SK-N-SH (cell line): ENCODE data around the gene OR5K3. TPM values are rescaled to one million over a fixed set of nuclear protein-coding genes. Genes with fewer than 3 reads are reported as not detected.

Experiments
- CTCF ChIA-PET: fragments of 300-600, 350-600 bp; formaldehyde crosslinking; extraction: SDS; loops from one replicate; lab custom pipeline; 2021; lab: Yijun Ruan, JAX
- POLR2A ChIA-PET: fragments of 350-600 bp; sonication (Branson Sonifier 250); formaldehyde crosslinking; extraction: SDS; loops from one replicate; lab custom pipeline; 2020; ENCODE audit warnings: antibody characterized with exemption, inconsistent platforms; lab: Yijun Ruan, JAX
- DNase-seq: peaks from one replicate; pipeline ENCODE4 v3.0.0; 2012
- H2AFZ ChIP-seq: fragments of 200-600 bp; sonication (generic); 2 replicates; pipeline ENCODE4 v1.8.1; 2016; ENCODE audit warnings: antibody characterized with exemption, mild to moderate bottlenecking, low read depth
- H3F3A ChIP-seq: fragments of 200-600 bp; sonication (generic); replicated peaks from 2 replicates; pipeline ENCODE3; 2016; ENCODE audit warnings: antibody characterized with exemption, mild to moderate bottlenecking; ENCODE audit not compliant: insufficient read depth
- H3K27ac ChIP-seq, 2 experiments: fragments of 200-500 bp in 1 of 2; fragments of 200-600 bp in 1 of 2; sonication (Bioruptor generic) in 1 of 2; sonication (generic), shearing (Covaris generic) in 1 of 2; 2 replicates each; pipeline versions ENCODE4 v1.5.1 to v1.6.1; 2014 to 2016; ENCODE audit warnings: low read depth in 2 of 2, inconsistent platforms in 1 of 2, low read length in 1 of 2, mild to moderate bottlenecking in 1 of 2, mixed read lengths in 1 of 2
- H3K27me3 ChIP-seq: fragments of 200-600 bp; sonication (generic), shearing (Covaris generic); 2 replicates; pipeline ENCODE4 v1.6.1; 2016; ENCODE audit warnings: mixed run types; ENCODE audit not compliant: insufficient read depth
- H3K36me3 ChIP-seq, 2 experiments: fragments of 200-500 bp in 1 of 2; fragments of 200-600 bp in 1 of 2; sonication (Bioruptor generic) in 1 of 2; sonication (generic) in 1 of 2; replicated peaks in 1 of 2; 2 replicates each; pipeline versions ENCODE3 to v1.5.1; 2014 to 2016; ENCODE audit warnings: low read length in 1 of 2, mild to moderate bottlenecking in 1 of 2; ENCODE audit not compliant: insufficient read depth in 2 of 2, control insufficient read depth in 1 of 2
- H3K4me1 ChIP-seq, 2 experiments: fragments of 200-500 bp in 1 of 2; fragments of 200-600 bp in 1 of 2; sonication (Bioruptor generic) in 1 of 2; sonication (generic), shearing (Covaris generic) in 1 of 2; 2 replicates each; pipeline versions ENCODE4 v1.5.1 to v1.6.1; 2014 to 2016; ENCODE audit warnings: low read depth in 1 of 2, low read length in 1 of 2, mixed run types in 1 of 2; ENCODE audit not compliant: insufficient read depth in 2 of 2, control insufficient read depth in 1 of 2
- H3K4me2 ChIP-seq: fragments of 200-600 bp; sonication (generic), shearing (Covaris generic); 2 replicates; pipeline ENCODE4 v1.6.1; 2017; ENCODE audit warnings: mixed run types
- H3K4me3 ChIP-seq, 2 experiments: fragments of 200-500 bp in 1 of 2; fragments of 200-600 bp in 1 of 2; sonication (Bioruptor generic) in 1 of 2; sonication (generic), shearing (Covaris generic) in 1 of 2; 2 replicates each; pipeline versions ENCODE4 v1.5.1 to v1.8.1; 2014 to 2016; ENCODE audit warnings: low read depth in 2 of 2, inconsistent platforms in 1 of 2, low read length in 1 of 2, mild to moderate bottlenecking in 1 of 2, mixed read lengths in 1 of 2, moderate library complexity in 1 of 2
- H3K79me2 ChIP-seq: fragments of 200-600 bp; sonication (generic); 2 replicates; pipeline ENCODE4 v1.8.1; 2017; ENCODE audit warnings: mild to moderate bottlenecking; ENCODE audit not compliant: insufficient read depth
- H3K9ac ChIP-seq: fragments of 200-600 bp; sonication (generic); 2 replicates; pipeline ENCODE4 v1.6.1; 2017; ENCODE audit warnings: mixed run types
- H3K9me2 ChIP-seq: fragments of 200-600 bp; sonication (generic); 2 replicates; pipeline ENCODE4 v1.6.1; 2017; ENCODE audit warnings: mixed run types
- H3K9me3 ChIP-seq: fragments of 200-600 bp; sonication (generic); 2 replicates; pipeline ENCODE4 v1.6.1; 2017; ENCODE audit warnings: mixed run types, mild to moderate bottlenecking, moderate library complexity
- H4K20me1 ChIP-seq: fragments of 200-600 bp; sonication (generic); 2 replicates; pipeline ENCODE4 v1.6.1; 2017; ENCODE audit warnings: mild to moderate bottlenecking, mixed run types; ENCODE audit not compliant: insufficient read depth
- CHD2 ChIP-seq: fragments of 150-350 bp; IDR thresholded peaks from 2 replicates; pipeline ENCODE4 v1.6.1; 2018; ENCODE audit warnings: low read length; ENCODE audit not compliant: partially characterized antibody
- CTCF ChIP-seq: fragments of 200-600 bp; sonication (generic); IDR thresholded peaks from 2 replicates; pipeline ENCODE4 v1.6.1; 2017; ENCODE audit warnings: antibody characterized with exemption, mild to moderate bottlenecking, moderate library complexity
- EP300 ChIP-seq, 2 experiments: IDR thresholded peaks; 2 replicates each; pipeline versions ENCODE4 v1.4.0 to v1.6.1; 2012; ENCODE audit warnings: borderline replicate concordance in 1 of 2, low read depth in 1 of 2, low read length in 1 of 2
- EZH2phosphoT487 ChIP-seq: fragments of 200-600 bp; sonication (generic); IDR thresholded peaks from 2 replicates; pipeline ENCODE4 v1.6.1; 2017; ENCODE audit warnings: low read depth, mixed run types, mild to moderate bottlenecking, antibody characterized with exemption, moderate library complexity, borderline replicate concordance
- FOSL2 ChIP-seq: IDR thresholded peaks from 2 replicates; pipeline ENCODE4 v1.4.0; 2012; ENCODE audit warnings: low read depth, mild to moderate bottlenecking, moderate library complexity, borderline replicate concordance
- JUND ChIP-seq: IDR thresholded peaks from 2 replicates; pipeline ENCODE4 v1.4.0; 2012
- MAX ChIP-seq: IDR thresholded peaks from 2 replicates; pipeline ENCODE4 v1.4.0; 2012; ENCODE audit warnings: low read depth
- MEF2A ChIP-seq: IDR thresholded peaks from 2 replicates; pipeline ENCODE4 v1.4.0; 2012; ENCODE audit warnings: low read depth, borderline replicate concordance
- POLR2AphosphoS5 ChIP-seq: IDR thresholded peaks from 2 replicates; pipeline ENCODE4 v1.6.1; 2012; ENCODE audit warnings: low read depth, low read length
- RAD21 ChIP-seq: IDR thresholded peaks from 2 replicates; pipeline ENCODE4 v1.6.1; 2012; ENCODE audit warnings: mild to moderate bottlenecking, low read length
- RFX5 ChIP-seq: IDR thresholded peaks from 2 replicates; pipeline ENCODE4 v1.6.1; 2012; ENCODE audit warnings: mild to moderate bottlenecking, improper control_type of control experiment, low read length
- SIN3A ChIP-seq: IDR thresholded peaks from 2 replicates; pipeline ENCODE4 v1.6.1; 2012; ENCODE audit warnings: low read depth, mild to moderate bottlenecking, low read length, moderate library complexity, borderline replicate concordance
- TAF1 ChIP-seq: IDR thresholded peaks from 2 replicates; pipeline ENCODE4 v1.6.1; 2012; ENCODE audit warnings: low read depth, mild to moderate bottlenecking, low read length, moderate library complexity, borderline replicate concordance
- USF1 ChIP-seq: IDR thresholded peaks from 2 replicates; pipeline ENCODE4 v1.4.0; 2012; ENCODE audit warnings: low read depth, borderline replicate concordance
- USF2 ChIP-seq: fragments of 150-350 bp; IDR thresholded peaks from 2 replicates; pipeline ENCODE4 v1.6.1; 2017; ENCODE audit warnings: antibody characterized with exemption, low read length, low read depth, borderline replicate concordance
- YY1 ChIP-seq: IDR thresholded peaks from 2 replicates; pipeline ENCODE4 v1.4.0; 2012; ENCODE audit warnings: low read depth, mild to moderate bottlenecking
- WGBS: methylation state at CpG from one replicate; pipeline ENCODE4 v1.1.6; 2017; ENCODE audit warnings: low lambda C conversion rate; 5-methylcytosine and 5-hydroxymethylcytosine counted together
- polyA plus RNA-seq, 3 experiments: library from polyadenylated mRNA; depleted of rRNA; stranded (reverse); fragments of >200 nt; gene quantifications; 2 replicates each; pipeline ENCODE4 v1.2.3, GENCODE V29; 2012

Gene OR5K3
- polyA plus RNA-seq, 1 of the 3 experiments (the other 2 are of a cell fraction) = not detected

GRCh38 chr3:98360681-98361080, 29.8 kb upstream of the OR5K3 start:
- Histone ChIP-seq H3K9ac (no peak overlapping the region), H3K4me2 (no peak overlapping the region), H3K9me3 (0 out of 2 replicates have a peak, but pooled peaks cover 7% of the 10 kb centered on the region), H3K9me2 (no peaks in the 10 kb centered on the region), H3K4me3 (no peak overlapping the region), H4K20me1 (no peaks in the 10 kb centered on the region), H3F3A (no peaks in the 10 kb centered on the region), H3K79me2 (no peaks in the 10 kb centered on the region), H2AFZ (no peak overlapping the region), H3K36me3 (no peaks in the 10 kb centered on the region), H3K27ac (no peak overlapping the region), H3K27me3 (no peaks in the 10 kb centered on the region), H3K4me1 (no peaks in the 10 kb centered on the region)
- no peak for DNase-seq
- ChIA-PET POLR2A (no interaction called here), CTCF (no interaction called here)
- TF ChIP-seq SIN3A (no peak), TAF1 (no peak), JUND (no peak), FOSL2 (no peak), EP300 (IDR thresholded peaks at IDR 0.05; ENCODE audit: borderline replicate concordance in 1 of 2, low read depth in 1 of 2, low read length in 1 of 2) (no peak), RAD21 (no peak), POLR2AphosphoS5 (no peak), CHD2 (no peak), CTCF (no peak), EZH2phosphoT487 (no peak), MAX (no peak), USF1 (no peak), MEF2A (no peak), YY1 (no peak), RFX5 (no peak), USF2 (no peak)
- WGBS = 69% methylated on average over 3 of the region's 3 CpGs
